Prostate gland (tissue), 2 donors: Measurements from ENCODE around the gene DHRS7.

Experiments used
- POLR2AphosphoS5 ChIP-seq: sonication (generic); formaldehyde crosslinking; IDR thresholded peaks from one replicate; pipeline ENCODE4 v1.6.1; 2017; ENCODE audit warnings: antibody characterized with exemption
- TF ChIP-seq, protein P1 (sequence below), 4 experiments: fragments of 200-600 bp in 2 of 4; fragments of 450-650 bp in 2 of 4; sonication (generic) in 2 of 4; IDR thresholded peaks; 1 replicate in 3 of 4; 2 replicates in 1 of 4; pipeline ENCODE4 v1.5.1; 2016 to 2019; ENCODE audit warnings: antibody characterized with exemption in 4 of 4, mild to moderate bottlenecking in 2 of 4, moderate library complexity in 2 of 4

DNA sequence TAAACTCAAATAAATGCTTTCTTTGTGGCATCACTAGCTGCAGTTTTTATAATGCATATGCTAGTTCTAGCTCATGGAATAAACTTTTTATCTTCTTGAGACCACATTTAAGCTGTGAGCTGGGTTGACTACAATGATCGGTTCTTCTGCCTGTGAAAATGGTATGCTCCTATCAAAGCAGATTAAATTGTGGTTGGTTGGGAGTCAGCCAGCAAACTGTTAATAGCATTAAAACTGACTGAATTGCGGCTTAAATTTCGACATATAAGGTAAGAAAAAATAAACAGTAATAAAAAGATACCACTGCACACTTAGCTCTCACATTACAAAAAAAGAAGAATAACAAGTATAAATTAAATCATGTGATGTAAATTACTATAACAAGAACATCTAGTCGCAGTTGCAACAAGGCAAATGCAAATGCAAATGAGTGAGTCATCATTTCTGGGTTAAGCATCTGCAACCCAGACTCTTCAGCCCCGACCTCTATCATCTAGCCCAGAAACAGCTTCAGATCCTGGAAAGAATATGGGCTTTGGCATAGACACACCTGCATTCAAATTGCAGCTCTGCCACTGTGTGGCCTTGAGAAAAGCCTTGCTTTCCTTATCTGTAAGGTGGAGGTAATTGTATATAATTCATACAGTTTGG lies 19.8 kb upstream of the DHRS7 start:
- TF ChIP-seq, protein P1, sequence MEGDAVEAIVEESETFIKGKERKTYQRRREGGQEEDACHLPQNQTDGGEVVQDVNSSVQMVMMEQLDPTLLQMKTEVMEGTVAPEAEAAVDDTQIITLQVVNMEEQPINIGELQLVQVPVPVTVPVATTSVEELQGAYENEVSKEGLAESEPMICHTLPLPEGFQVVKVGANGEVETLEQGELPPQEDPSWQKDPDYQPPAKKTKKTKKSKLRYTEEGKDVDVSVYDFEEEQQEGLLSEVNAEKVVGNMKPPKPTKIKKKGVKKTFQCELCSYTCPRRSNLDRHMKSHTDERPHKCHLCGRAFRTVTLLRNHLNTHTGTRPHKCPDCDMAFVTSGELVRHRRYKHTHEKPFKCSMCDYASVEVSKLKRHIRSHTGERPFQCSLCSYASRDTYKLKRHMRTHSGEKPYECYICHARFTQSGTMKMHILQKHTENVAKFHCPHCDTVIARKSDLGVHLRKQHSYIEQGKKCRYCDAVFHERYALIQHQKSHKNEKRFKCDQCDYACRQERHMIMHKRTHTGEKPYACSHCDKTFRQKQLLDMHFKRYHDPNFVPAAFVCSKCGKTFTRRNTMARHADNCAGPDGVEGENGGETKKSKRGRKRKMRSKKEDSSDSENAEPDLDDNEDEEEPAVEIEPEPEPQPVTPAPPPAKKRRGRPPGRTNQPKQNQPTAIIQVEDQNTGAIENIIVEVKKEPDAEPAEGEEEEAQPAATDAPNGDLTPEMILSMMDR (IDR thresholded peaks at IDR 0.05): no peak
- TF ChIP-seq POLR2AphosphoS5: no peak
